HS-27A (cell line): ENCODE data around the gene EHMT1.
"Not testable (repeated sequence)": the region's sequence is repeated elsewhere in the genome, so short reads cannot be mapped to it uniquely, and the experiment has no call there.

Experiments used
- DNase-seq: peaks from one replicate; pipeline ENCODE4 v3.0.0-alpha.2; 2012; ENCODE audit warnings: low read depth, missing footprints

Gene EHMT1

DNA sequence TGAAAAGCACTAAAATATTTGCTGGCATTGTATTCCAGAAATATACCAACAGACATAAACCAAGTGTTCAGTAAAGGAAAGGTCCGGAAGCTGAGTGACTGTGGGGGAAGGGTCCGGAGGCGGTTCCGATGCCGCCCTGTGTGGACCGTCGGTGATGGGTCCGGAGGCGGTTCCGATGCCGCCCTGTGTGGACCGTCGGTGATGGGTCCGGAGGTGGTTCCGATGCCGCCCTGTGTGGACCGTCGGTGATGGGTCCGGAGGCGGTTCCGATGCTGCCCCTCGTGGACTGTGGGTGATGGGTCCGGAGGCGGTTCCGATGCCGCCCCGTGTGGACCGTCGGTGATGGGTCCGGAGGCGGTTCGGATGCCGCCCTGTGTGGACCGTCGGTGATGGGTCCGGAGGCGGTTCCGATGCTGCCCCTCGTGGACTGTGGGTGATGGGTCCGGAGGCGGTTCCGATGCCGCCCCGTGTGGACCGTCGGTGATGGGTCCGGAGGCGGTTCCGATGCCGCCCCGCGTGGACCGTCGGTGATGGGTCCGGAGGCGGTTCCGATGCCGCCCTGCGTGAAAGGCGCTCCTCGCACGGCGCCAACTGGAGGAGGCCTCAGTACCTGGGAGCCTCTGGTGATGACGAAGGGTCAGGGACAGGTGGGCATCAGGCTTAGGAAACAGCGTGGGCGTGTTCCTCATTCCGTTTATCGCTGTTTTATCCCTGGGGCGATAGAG, 191.1 kb downstream of the EHMT1 start:
- DNase-seq = not testable (repeated sequence)

DNA sequence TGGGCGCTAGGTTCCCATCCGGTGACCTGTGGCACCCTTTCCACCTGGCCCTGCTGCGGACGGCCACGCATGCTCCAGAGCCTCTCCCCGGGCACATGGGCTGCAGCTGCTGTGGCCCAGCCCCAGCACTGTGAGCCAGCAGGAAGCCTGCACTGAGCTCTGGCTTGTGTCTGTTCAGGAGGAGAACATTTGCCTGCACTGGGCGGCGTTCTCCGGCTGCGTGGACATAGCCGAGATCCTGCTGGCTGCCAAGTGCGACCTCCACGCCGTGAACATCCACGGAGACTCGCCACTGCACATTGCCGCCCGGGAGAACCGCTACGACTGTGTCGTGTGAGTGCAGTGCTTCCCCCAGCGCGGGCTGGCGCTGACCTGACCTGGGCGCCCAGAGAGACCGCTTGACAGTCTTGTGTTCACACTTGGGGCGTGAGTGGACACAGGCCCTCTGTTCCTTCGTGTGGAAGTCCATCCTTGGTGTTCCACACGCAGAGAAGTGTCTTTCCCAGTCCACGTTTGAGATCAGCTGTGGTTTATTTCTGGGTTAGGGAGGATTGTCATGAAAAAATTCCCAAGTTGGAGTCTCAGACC, 192.6 kb downstream of the EHMT1 start:
- no peak for DNase-seq

DNA sequence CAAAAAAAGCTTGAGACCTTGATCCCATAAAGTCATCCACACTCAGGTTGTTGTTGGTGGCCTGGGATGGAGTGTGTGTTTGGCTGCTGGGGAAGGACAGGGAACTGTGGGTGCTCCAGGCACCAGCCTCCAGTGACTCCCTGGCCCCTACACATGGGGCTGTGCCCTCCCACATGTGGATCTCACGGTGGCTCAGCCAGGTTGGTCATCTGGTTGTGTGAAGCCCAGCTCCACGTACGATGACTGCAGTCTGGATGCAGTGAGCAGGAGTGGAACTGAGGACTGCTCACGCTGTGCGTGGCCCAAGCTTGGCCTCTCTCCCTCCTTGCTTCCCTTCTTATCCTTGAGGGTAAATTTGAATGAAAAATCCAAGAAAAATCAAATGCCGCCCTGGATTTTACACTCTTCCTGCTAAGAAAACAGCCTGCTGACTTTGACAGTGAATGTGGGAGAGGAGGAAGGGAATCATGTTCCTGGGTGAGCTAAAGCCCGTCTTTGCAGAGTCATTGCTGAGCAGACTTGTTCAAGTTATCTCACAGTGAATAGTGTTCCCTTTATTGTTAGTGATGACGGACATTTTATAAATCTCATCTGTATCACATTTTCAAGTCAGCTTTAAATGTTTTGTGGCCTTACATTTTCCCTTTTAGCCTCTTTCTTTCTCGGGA, 193.7 kb downstream of the EHMT1 start:
- no peak for DNase-seq

DNA sequence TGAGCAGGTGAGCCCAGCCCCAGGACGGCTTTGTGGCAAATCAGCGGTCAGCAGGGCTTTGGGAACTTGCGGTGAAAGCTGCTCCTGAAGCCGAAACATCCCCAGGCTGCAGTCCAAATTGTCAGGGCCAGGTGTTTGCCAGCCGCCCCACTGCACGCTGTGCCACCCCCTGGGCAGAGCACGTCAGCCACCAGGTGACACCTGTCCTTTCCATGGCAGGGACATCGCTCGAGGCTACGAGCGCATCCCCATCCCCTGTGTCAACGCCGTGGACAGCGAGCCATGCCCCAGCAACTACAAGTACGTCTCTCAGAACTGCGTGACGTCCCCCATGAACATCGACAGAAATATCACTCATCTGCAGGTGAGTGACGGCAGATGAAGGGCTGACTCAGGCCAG, 194.4 kb downstream of the EHMT1 start:
- no peak for DNase-seq

DNA sequence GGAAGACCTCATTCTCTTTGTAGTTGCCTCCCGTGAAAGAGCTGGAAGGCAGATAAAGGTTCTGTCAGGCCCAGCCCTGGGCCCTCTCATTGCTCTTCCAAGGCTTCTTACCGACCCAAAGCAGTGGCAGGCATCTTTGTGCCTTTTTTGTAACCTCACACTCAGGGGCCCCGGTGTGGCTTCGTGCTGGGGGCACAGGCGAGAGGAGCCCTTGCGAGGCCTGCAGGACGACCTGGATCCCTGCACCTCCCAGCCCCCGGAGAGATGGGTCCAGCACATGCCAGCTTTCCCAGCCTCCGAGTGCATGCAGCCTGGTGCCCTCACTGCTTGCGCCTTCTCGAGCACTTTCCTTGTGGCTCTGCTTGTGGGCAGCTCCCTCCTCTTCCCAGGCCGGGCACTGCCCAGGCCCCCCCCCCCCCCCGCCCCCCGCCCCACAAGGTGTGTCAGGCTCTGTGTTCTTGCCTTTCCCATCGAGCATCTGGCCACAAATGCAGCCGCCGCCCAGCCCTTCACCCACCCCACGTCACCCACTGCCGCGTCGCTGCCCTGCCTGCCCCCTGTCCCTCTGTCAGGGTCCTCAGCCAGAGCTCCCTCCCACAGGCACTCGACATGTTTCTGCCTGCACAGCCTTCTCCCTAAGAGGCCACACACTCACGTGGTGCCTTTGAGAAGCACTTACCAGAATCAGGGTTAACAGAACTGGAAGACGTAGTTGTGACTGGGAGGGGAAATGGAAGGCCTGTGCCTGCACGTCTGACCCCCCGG, 195.0 kb downstream of the EHMT1 start:
- no peak for DNase-seq

DNA sequence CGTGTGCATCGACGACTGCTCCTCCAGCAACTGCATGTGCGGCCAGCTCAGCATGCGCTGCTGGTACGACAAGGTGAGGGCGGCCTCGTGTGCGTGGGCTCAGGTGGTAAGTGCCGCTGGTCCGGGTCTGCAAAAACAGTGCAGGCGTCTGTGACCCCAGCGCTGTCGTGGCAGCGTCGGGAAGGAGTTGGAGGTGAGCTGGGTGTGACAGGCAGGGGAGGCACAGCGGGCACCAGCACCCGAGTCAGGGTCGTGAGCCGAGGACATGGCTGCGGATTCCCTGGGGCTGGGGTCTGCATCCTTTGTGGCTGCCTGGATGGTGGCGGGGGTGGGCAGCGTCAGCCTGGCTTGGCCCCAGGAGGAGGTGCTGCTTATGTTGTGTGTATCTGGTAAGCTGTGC, 195.6 kb downstream of the EHMT1 start:
- DNase-seq = no peak

DNA sequence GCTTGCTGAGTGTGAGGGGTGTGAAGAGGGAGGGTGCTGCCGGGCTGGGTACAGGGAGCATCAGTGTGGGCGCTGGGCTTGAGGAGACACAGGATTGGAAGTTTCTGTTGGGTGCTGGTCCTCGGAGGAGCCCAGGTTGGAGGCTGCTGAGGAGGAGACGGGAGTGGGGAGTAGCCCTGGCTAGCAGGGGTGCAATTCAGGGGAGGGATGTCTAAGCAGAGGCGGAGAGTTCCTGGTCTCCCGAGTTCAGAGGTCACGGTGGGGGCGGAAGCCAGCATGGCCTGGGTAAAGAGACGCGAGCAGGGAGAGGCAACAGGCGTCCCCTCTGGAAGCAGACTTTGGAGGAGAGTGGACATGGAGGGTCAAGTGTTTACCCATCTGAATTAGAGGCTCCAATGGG, 196.0 kb downstream of the EHMT1 start:
- no peak for DNase-seq

DNA sequence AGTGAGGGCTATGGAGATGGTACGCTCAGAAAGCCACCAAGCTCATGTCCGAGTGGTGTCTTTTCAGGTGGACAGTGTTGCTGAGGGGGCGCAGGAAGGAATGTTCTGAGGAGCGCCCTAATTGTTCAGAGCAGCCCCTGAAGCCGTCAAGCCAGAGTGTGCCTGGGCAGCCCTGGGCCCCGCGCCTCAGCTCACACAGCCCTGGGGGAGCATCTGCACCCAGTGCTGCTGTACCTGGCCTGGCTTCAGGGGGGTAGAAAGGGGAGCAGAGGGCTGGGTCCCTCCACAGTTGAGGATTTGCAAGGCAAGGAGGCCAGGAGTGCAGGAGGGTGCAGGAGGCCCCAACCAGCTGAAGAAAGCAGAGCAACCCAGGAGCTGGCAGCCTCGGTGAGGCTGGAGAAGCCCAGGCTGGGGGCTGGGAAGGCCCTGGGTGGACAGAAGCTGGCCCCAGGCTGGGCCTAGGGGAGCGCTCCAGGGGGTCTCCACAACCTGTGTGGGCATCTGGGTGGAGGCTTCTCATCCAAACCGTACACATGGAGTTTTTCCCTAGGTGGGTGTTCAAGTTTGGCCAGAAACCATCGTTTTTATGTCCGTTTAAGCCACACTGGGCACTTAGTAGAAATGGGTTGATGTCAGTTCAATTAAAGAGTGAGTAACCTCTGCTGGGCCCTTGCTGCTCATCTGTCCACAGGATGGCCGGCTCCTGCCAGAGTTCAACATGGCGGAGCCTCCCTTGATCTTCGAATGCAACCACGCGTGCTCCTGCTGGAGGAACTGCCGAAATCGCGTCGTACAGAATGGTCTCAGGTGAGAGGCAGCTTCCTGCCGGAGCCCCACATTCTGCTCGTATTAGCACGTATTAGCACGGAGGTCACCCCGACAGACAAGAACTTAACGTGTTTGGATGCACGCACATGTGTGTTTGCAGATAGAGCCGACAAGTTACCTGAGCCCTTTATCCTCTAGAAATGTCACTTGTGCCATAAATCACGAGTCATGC, 196.8 kb downstream of the EHMT1 start:
- no peak for DNase-seq

DNA sequence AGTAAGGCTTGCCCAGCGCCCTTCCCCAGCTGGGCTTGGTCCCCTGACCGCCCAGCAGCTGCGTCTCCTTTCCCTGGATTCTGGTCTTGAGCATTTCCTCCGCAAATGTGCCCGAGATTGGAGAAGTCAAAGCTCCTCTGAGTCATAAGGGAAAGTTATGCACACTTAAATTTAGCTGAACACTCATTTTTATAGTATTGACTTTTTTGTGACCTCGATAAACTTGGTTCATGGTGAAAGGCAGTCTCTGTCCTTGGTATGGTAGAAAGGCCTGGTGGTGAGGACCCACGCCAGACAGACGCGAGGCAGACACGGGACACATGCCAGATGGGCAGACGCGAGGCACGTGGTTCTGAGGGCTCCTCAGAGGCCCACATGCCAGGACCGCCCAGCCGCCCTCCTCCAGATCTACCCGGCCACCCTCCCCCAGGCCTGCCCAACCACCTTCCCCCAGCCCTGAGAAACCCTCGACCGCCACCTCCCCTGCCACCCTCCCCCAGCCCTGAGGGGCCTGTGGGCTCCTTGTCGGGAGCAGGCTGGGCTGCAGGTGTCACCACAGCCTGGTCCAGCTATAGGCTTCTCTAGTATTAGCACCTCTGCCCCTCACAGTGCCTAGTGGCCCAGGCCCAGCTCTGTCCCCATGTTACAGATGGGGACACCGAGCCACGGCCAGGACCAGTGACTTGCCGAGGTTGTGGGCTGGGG, 197.9 kb downstream of the EHMT1 start:
- no peak for DNase-seq

DNA sequence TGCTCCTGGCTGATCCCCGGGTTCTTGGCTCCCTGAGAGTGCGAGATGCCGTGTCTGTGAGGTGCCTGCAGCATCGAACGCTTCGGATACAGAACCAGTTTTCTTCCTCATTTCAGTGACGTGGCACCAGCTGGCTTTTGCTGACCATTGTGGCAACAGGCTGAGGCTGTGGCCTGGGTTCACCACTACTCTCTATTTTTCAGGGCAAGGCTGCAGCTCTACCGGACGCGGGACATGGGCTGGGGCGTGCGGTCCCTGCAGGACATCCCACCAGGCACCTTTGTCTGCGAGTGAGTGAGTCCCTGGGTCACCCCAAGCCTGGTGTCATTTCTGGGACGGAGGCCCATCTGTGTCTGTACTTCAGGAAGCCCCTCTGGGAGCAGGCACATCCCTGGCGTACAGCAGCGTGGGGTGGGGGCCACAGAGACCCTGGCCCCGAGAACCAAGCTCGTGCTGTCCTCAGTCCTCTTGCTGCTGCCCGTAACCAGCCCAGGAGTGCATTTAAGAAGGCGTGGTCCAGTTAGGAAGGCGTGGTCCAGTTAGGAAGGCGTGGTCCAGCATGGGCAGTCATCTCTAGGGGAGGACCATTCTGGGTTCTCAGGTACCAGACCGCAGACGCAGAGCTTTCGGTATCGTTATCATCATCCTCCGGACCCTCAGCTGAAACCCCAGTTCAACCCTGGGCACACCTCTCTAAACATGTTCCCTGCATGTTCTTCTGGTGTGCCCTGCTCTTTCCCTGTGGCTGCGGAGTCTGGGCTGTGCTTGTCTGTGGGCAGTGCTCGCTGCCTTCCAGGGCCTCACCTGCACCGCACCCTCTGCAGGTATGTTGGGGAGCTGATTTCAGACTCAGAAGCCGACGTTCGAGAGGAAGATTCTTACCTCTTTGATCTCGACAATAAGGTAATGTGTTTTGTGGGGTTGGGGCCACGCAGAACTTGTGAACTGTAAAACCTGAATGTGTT, 198.7 kb downstream of the EHMT1 start:
- no peak for DNase-seq

DNA sequence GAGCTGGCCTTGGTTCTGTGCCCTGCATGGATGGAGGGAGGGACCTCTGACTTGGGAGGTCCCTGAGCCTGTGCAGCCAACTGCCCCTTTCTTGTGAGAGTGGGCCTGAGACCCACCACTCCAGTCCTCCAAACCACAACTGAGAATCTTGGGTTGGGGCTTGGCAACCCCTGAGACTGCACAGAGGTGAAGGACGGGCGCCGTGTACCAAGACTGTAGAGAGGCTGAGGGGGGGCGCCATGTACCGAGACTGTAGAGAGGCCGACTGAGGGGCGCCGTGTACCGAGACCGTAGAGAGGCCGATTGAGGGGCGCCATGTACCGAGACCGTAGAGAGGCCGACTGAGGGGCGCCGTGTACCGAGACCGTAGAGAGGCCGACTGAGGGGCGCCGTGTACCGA, 199.5 kb downstream of the EHMT1 start:
- no peak for DNase-seq

DNA sequence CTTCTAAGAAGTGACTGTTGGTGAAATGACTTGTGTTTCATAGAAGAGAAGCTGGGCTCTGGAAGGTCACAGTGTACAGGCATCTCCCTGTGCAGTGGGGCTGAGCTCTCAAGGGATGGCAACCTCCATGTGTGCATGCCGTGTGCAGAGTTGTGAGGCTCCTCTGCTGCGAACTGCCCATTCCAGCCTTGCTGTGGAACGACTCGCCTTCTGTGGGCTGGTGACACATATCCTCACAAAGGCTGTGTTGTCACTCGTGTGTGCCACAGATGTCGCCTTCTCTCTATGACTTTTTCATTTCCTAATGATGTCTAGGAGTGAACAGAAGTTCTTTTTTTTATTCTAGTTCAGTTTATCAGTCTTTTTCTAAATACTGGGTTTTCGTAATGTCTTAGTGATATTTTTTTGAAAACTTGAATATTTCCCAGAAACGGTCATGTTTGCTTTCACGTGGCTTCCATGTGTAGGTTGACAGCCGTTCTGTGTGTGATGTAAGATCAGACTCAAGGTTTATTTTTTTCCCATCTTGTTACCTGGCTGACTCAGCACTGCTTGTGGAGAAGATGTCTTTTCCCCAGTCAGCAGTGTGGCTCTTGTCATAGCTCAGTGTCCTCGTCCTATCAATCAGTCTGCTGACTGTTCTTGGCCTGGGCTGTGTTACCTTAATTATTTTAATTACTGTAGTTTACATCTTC, 201.5 kb downstream of the EHMT1 start:
- DNase-seq = no peak

DNA sequence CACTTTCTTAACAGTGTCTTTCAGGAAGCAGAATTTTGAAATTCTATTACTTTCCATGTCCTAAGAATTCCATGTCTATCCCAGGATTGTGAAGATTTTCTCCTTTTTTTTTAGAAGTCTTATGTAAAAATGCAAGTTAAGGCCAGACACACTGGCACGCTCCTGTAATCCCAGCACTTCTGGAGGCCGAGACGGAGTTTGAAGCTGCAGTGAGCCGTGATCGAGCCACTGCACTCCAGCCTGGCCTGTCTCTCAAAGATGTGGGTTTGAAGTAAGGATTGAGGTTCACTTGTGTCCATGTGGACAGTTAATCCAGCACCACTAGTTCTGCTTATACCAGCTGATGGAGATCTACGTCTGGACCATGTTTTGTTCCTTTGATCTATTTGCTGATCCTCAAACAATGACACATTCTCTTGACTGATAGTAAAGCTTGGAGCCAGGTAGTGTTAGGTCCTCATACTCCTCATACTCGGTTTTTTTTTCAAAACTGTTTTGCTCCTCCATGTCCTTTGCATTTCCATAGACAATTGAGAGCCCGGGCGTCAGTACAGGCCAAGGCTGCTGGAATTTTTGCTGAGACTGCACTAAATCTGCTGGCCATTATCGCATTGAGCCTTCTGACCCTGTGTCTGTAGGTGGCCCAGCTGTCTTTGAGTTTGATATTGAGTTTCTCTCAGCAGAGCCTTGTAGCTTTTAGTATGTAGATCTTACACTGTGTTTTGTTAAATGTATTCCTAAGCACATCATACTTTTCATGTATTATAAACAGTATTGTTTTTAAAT, 205.4 kb downstream of the EHMT1 start:
- DNase-seq = no peak

DNA sequence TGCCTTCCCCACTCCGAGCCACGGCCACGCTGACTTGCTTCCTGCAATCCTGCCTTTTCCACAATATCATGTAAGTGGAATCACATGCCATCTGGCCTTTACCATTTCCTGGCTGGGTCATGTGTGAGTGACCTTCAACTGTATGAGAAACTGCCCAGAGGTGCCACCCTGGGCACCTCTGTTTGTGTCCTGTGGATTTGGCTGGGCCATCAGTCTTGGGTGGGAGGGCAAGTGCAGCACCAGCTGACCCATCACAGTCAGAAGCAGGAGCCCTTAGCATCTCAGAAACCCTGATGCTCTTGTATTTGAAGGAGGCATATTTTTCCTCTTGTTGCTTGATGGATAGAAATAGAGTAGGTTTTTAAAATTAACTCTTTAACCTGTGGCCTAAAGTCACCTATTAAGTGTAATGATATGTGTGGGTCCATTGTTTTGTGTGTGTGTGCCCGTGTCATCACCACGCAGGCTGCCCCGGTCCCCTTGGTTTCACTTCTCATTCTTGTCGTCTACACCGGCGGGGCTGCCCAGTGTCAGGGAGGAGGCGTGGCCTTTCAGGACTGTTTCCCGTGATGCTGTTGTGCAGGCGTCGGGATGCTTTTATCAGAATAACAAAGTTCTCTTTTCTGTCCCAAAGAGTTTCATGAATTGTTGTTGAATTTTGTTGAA, 206.7 kb downstream of the EHMT1 start:
- DNase-seq = no peak

DNA sequence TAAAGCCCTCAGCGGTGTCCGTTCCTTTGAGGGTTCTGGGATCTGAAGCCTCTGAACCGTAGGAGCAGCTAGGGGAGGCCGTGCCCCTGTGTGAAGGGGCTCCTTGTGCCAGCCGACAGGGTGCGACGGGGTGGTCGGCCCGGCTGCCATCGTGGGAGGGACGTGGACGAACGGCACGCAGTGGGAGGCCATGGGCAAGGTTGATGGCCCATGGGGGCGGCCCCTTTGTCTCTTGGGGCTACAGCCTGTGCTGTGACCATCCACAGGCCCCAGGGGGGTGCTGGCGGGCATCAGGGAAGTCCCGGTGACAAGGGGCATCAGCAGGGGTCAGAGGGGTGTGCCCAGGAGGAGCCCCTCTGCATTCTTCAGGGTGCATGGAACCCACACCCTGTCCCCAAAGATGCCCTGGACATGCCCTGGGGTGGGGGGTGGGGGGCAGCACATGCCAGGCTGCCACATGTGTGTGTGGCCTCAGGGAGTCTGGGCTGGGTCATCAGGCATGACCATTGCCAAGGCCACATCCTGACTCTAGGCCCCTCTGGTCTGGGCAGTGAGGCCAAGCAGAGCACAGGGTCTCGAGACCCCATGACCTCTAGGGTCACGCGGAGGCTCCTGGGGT, 209.2 kb downstream of the EHMT1 start:
- no peak for DNase-seq

DNA sequence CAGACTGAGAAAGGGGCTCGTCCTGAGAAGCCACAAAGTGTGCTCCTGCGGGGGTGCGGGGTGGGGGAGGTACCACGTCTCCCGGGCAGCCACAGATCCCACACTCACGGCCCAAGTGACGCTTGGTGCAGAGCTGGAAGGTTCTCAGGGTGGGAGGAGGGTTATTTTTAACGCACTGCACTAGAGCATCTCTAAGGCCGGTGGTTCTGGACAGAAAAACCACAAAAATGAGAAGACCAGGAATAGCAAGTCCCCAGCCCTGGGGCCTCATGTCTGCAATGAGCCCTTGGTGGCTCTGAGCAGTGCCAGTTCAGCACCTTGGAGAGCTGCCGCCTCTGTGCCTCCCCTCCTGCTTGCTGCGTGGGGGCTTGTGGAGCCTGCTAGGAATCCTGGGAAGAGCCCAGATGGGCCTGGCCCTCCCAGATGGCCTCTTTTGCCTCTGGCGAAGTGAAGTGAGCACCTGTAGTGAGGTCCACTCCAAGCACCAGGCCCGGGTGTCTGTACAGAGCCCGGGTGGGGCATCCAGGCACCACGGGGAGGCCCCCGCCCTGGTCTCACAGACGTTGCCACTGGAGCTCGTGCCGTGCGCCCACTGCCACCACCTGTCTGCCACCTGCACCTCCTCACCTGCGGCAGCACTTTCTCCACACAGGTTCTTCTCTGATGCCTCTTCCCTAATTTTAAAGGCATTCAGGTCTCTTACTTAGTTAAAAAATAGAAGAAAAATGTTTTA, 209.9 kb downstream of the EHMT1 start:
- no peak for DNase-seq
